ENCODE data around the gene C19orf38. TPM values are rescaled to one million over a fixed set of nuclear protein-coding genes. Genes with fewer than 3 reads are reported as not detected.

C19orf38 gene, protein sequence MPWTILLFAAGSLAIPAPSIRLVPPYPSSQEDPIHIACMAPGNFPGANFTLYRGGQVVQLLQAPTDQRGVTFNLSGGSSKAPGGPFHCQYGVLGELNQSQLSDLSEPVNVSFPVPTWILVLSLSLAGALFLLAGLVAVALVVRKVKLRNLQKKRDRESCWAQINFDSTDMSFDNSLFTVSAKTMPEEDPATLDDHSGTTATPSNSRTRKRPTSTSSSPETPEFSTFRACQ
- 0.61 and 1.1 TPM in 2 replicates for total RNA-seq (2022)
- percentile 36 among the genes with signal in this experiment for Bru-seq, nascent RNA
- percentile 31 among the genes with signal in this experiment for BruChase-seq, experiment 1, labeled RNA remaining after a 2-hour chase
- BruChase-seq, experiment 2, labeled RNA remaining after a 6-hour chase = percentile 31 among the genes with signal in this experiment
- long read RNA-seq, partial matches to known transcripts = 0 of 2 reads
- long read RNA-seq, other reads (novel, unspliced or antisense) = 1 of 2 reads

DNA sequence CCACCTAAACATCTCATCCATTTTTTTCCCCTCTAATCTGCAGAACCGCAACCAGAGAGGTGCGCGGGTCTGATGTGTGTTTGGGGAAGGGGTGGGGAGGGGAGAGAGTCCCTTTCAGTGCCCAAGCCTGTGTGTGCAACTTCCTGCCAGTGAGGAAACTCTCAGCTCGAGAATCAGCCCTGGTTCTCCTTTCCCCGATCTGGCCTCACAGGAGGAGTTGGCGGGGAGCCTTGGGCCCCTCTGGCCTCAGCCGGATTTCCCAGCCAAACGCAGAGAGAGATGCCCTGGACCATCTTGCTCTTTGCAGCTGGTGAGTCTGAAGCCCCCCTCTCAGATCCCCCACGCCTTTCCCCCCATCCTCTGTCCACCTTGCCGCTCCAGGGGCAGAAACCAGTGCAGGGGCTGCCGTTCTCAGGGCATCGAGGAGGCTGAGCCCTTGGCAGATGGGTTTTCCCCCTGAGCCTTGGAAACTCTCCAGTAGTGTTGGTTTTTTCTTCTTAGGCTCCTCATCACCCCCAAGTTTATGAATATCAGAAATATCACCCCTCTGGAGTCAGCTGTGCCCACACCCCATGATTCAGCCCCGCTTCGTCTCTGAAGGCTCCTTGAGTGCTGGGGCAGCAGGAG lies at the start of gene C19orf38:
Gene C19orf38 (plus strand): TSS at position 186 of the 627 bp plus-strand sequence. CDS start 94 bp downstream, at position 280.
- Histone ChIP-seq H3K4me1 (no peaks in the 10 kb centered on the region), H3K36me3 (ENCODE audit: control insufficient read depth, insufficient read depth, low read length) (no peaks in the 10 kb centered on the region), H3K27me3 (replicated peaks; ENCODE audit: control insufficient read depth, insufficient read depth, low read length) (no peaks in the 10 kb centered on the region), H3K9me3 (no peaks in the 10 kb centered on the region), H3K4me3 (ENCODE audit: low read depth, low read length) (no peak within 1 kb of the TSS)
- TF ChIP-seq, protein P1, sequence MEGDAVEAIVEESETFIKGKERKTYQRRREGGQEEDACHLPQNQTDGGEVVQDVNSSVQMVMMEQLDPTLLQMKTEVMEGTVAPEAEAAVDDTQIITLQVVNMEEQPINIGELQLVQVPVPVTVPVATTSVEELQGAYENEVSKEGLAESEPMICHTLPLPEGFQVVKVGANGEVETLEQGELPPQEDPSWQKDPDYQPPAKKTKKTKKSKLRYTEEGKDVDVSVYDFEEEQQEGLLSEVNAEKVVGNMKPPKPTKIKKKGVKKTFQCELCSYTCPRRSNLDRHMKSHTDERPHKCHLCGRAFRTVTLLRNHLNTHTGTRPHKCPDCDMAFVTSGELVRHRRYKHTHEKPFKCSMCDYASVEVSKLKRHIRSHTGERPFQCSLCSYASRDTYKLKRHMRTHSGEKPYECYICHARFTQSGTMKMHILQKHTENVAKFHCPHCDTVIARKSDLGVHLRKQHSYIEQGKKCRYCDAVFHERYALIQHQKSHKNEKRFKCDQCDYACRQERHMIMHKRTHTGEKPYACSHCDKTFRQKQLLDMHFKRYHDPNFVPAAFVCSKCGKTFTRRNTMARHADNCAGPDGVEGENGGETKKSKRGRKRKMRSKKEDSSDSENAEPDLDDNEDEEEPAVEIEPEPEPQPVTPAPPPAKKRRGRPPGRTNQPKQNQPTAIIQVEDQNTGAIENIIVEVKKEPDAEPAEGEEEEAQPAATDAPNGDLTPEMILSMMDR (IDR thresholded peaks at IDR 0.05; ENCODE audit: insufficient read depth in 1 of 2, low read depth in 1 of 2, low read length in 1 of 2, severe bottlenecking in 1 of 2, unreplicated experiment in 1 of 2) = no peak
- intact Hi-C loops (cut with micrococcal nuclease; ENCODE audit: unreplicated experiment) = no loop called here
- Mint-ChIP-seq H3K27me3 (ENCODE audit: insufficient read depth, unreplicated experiment) (no peaks in the 10 kb centered on the region), H3K27ac (ENCODE audit: unreplicated experiment) (no peak within 1 kb of the TSS), H3K9me3 (ENCODE audit: unreplicated experiment) (no peaks in the 10 kb centered on the region), H3K4me1 (ENCODE audit: low read depth, unreplicated experiment) (no peaks in the 10 kb centered on the region), H3K4me3 (ENCODE audit: unreplicated experiment) (no peak within 1 kb of the TSS), H3K36me3 (ENCODE audit: insufficient read depth, unreplicated experiment) (no peaks in the 10 kb centered on the region)
- POLR2A ChIA-PET = no interaction called here
- no TSS peak for BruUV-seq (replicated peaks)
- no peak for DNase-seq
- CTCF ChIA-PET = no interaction called here

DNA sequence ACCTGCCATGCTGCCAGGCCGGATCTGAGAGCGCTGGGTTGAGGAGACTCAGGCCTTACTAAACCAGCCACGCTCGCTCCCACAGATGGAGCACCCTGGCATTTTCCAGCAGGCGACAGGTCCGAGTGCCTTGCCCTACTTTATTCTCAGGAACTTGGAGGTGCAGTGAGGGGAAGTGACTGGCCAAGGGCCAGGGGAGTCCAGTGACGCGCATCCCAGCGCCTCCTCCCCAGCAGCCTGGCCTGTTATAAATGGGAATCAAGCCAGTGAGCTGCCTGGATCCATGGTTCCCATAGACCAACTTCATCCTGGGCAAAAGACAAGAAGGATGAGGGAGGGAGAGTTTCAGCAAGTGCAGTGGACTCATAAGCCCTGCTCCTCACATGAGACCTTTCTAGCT lies 47.7 kb upstream of the C19orf38 start:
- Mint-ChIP-seq H3K27ac (ENCODE audit: unreplicated experiment) (no peak overlapping the region), H3K4me1 (ENCODE audit: low read depth, unreplicated experiment) (no peaks in the 10 kb centered on the region), H3K4me3 (ENCODE audit: unreplicated experiment) (no peak overlapping the region), H3K36me3 (ENCODE audit: insufficient read depth, unreplicated experiment) (peaks cover 68% of the 10 kb centered on the region), H3K27me3 (ENCODE audit: insufficient read depth, unreplicated experiment) (no peaks in the 10 kb centered on the region), H3K9me3 (ENCODE audit: unreplicated experiment) (no peaks in the 10 kb centered on the region)
- no peak overlapping the region for H3K4me3 ChIP-seq (ENCODE audit: low read depth, low read length)
- TF ChIP-seq, protein P1 (IDR thresholded peaks at IDR 0.05; ENCODE audit: insufficient read depth in 1 of 2, low read depth in 1 of 2, low read length in 1 of 2, severe bottlenecking in 1 of 2, unreplicated experiment in 1 of 2) = no peak
- no peaks in the 10 kb centered on the region for H3K9me3 ChIP-seq
- DNase-seq = no peak
- POLR2A ChIA-PET = no interaction called here
- H3K27me3 ChIP-seq (replicated peaks; ENCODE audit: control insufficient read depth, insufficient read depth, low read length) = no peaks in the 10 kb centered on the region
- intact Hi-C loops (cut with micrococcal nuclease; ENCODE audit: unreplicated experiment) = no loop called here
- H3K36me3 ChIP-seq (ENCODE audit: control insufficient read depth, insufficient read depth, low read length) = no peaks in the 10 kb centered on the region; the same call in none of the 2 replicates
- CTCF ChIA-PET = no interaction called here
- no TSS peak for BruUV-seq (replicated peaks)
- H3K4me1 ChIP-seq = no peaks in the 10 kb centered on the region

DNA sequence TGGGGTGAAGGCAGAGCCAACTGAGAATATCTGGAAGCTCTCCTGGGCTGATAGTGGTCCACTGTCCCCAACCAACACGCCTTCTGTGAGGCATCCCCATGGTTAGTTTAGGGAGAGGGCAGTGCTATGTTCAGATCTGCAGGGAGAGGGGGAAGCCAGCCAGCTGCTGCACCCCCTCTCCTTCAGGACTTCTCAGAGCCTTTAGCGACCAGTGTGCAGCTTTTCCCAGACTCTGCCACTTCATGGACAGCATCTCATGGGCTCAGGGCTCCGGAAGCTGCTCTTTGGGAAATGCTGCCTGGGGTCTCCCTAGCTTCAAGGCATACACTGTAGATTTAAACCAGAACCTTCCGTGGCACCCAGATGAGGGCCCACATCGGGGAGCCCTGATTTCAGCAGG lies 45.7 kb upstream of the C19orf38 start:
- intact Hi-C loops (cut with micrococcal nuclease; ENCODE audit: unreplicated experiment) = no loop called here
- Histone ChIP-seq H3K36me3 (ENCODE audit: control insufficient read depth, insufficient read depth, low read length) (no peaks in the 10 kb centered on the region; the same call in 1 of the 2 replicates), H3K4me1 (no peaks in the 10 kb centered on the region), H3K4me3 (ENCODE audit: low read depth, low read length) (no peak overlapping the region), H3K9me3 (no peaks in the 10 kb centered on the region), H3K27me3 (replicated peaks; ENCODE audit: control insufficient read depth, insufficient read depth, low read length) (no peaks in the 10 kb centered on the region)
- Mint-ChIP-seq H3K27ac (ENCODE audit: unreplicated experiment) (no peak overlapping the region), H3K4me1 (ENCODE audit: low read depth, unreplicated experiment) (no peaks in the 10 kb centered on the region), H3K9me3 (ENCODE audit: unreplicated experiment) (no peaks in the 10 kb centered on the region), H3K27me3 (ENCODE audit: insufficient read depth, unreplicated experiment) (no peaks in the 10 kb centered on the region), H3K4me3 (ENCODE audit: unreplicated experiment) (no peak overlapping the region), H3K36me3 (ENCODE audit: insufficient read depth, unreplicated experiment) (peaks cover 53% of the 10 kb centered on the region)
- ChIA-PET POLR2A (no interaction called here), CTCF (no interaction called here)
- DNase-seq = no peak
- TF ChIP-seq, protein P1 (IDR thresholded peaks at IDR 0.05; ENCODE audit: insufficient read depth in 1 of 2, low read depth in 1 of 2, low read length in 1 of 2, severe bottlenecking in 1 of 2, unreplicated experiment in 1 of 2) = no peak
- BruUV-seq (replicated peaks) = no TSS peak
